GM21367 (cell line): ENCODE measurements around the gene IFT57.

Experiments
- ATAC-seq: cut with Tn5 transposase; IDR thresholded peaks from one replicate; pipeline ENCODE4 v1.9.1; 2021; ENCODE audit not compliant: unreplicated experiment

IFT57 gene

DNA sequence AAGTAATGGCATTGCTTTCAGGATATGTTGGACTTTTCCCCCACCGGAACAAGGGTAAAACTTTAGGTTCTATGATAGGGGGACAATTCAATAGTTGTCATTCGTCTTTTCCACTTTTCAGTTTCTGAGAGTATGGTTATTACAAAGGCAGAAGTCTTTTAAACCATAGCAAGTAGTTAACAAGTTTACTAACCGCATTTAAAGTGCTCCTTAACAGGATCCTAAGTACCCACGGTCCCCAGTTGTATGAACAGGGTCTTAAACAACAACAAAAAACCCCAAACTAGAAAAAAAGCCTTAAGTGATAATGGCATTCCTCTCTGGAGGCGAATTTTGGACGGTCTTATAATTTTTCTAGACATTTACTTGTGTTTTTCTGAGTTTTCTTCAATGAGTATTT is 831 bp downstream of the IFT57 start:
- ATAC-seq: no peak

DNA sequence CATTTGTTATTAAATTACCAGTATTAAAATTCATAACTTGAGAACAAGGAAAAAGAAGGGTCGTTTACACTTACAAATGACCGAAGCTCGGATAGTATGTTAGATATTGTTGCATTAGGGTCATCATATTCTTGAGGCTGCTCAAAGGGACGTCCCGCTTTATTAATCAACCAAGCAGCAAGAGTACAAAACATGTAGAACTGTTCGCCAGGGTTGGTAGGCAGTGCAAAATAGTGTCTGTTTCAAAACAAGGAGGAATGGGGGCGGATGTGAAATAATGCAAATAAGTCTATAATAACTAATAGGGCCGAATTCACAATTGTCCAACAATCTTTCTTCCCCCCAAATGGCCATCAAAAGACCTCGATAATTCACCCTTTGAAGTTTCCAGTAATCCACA is 2.9 kb downstream of the IFT57 start:
- no peak for ATAC-seq

DNA sequence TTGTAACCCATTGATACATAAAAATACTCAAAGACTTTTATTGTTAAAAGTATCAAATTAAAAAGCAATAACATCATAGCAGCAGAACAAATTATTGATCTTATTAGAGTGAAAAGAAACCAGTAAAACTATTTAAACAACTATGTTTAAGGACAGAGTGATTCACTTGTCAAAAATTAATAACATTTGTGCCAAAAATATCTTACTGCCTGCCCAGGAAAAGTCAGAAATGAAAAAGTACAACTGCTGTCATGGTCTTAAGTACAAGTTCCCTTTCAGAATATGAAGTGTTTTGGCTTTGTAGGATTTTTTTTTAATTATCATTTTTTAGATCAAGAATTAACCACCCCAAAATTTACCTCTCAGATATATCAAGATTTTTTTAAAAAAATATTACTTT is 3.4 kb downstream of the IFT57 start:
- ATAC-seq: no peak

DNA sequence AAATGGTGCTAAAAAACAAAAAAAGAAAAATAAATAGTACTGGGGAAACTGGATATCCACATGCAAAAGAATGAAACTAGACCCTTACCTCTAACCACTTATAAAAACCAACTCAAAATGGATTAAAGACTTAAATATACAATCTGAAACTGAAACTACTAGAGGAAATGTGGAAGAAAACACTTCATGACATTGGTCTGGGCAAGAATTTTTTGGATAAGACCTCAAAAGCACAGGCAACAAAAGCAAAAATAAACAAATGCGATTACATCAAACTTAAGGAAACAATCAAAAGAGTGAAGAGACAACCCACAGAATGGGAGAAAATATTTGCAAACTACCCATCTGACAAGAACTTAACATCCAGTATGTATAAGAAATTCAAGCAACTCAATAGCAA is 6.4 kb downstream of the IFT57 start:
- no peak for ATAC-seq

DNA sequence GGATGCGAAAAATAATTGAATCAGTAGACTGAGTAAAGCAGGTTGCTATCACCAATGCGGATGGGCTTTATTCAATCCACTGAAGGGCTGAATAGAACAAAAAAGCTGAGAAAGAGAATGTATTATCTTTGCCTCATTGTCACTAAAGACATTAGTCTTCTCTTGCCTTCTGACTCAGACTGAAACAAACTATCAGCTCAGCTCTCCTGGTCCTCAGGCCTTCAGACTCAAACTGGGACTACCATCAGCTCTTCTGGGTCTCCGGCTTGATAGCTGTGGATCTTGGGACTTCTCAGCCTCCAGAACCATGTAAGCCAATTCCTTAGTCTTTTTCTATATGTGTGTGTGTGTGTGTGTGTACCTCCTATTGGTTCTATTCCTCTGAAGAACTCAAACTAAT is 12.6 kb downstream of the IFT57 start:
- no peak for ATAC-seq

DNA sequence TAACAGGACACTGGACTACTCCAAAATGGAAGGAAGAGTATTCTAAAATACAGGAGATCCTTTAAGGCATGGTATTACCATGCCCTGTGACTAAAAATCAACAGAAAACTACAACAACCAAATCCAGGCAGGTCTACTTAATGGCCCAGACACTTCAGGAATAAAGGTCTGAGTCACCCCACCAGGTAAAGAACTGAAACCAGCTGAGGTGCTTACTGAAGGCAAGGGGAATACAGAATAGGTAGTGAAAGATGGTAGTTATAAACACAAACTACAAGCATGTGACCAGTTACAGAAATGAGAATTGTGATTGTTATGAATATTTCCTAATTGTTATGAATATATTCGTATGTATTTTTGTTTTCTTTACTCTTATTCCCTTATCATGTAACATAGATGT is 13.4 kb downstream of the IFT57 start:
- peak; percentile 94 for ATAC-seq

DNA sequence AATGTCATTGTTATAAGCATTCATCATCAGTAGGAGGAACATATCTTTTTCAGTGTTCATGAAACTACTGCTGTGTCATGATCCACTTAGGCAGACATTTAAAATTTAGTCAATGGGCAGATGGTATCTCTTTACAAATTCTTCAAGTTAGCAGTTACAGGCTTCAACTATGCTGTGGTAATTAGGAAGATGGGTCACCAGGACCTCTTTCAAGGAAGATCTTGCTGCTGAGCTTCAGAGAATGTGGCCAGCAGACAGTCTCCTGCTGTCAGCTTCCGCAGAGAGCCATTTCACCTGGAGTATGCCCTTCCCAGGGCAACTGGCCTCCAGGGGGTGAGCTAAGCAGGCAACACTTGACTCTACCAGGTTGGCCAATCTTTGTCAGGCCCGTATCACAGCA is 19.4 kb downstream of the IFT57 start:
- ATAC-seq: no peak

DNA sequence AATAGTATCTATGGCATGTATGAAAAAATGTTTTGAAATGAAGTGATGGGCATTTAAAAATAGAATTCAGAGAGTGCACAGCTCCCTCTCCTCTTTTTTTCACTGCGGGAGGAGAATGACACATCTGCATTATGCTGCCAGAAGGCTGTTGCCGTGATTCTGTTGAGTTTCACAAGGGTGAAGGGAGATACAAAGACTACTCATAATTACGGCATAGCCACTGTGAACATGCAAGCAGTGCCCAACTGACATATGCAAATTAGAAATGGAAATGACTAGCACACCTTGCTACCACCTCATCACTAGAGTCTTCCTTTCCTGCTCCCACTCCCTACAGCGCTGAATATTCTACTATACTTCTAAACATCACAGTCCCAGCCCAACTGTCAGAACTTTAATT is 20.1 kb downstream of the IFT57 start:
- ATAC-seq: peak; percentile 48

DNA sequence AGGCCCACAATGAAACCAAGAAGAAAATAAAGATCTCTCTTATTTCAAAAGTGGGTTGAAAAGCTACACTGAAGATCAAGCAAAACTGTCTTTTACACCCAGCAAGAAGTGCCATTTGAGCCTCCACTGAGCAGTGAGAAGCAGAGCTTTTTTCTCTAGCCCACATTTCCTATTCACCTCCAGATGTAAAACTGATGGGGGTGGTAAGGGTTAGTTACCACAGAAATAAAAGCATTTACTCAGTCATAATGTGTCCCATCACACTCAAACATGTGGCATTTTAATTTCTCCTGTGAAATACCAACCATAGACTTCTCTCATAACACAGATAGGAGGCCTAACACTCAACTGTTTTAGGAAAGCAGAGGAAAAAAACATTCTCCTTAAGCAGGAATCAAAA is 21.0 kb downstream of the IFT57 start:
- no peak for ATAC-seq

DNA sequence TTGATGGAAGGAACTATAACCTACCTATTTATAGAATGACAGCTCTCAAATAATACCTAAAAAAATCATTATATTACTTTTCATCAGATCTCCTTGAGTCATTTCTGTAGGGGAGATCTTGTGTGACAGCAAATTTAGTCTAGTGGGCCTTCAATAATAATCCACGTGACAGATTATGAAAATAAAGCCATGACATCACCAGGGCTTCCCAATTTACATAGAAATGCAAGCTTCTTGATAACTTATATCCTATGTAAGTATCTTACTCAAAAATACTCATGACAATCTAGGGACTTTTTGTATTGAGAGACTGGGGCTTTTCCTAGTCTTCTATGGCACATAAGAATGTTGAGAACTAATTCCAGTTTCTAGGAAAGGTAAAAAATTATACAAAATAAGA is 21.6 kb downstream of the IFT57 start:
- ATAC-seq: no peak

DNA sequence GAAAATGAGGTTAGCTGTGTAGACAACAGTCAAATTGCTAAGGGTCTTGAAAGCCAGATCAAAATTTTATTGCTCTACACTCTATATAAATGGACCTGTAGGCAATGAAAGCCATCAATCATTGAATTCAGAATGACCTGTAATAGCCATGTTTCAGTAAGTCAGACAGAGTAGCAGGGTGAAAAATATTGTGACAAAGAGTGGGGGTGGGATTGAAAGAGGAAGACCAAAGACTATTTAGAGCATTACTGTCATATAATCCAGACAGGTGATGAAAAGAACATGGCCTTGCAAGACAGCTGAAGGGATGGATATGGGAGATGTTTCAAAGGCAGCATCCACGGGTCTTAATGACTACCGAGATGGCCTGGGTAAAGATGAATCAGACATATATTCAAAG is 22.2 kb downstream of the IFT57 start:
- no peak for ATAC-seq

DNA sequence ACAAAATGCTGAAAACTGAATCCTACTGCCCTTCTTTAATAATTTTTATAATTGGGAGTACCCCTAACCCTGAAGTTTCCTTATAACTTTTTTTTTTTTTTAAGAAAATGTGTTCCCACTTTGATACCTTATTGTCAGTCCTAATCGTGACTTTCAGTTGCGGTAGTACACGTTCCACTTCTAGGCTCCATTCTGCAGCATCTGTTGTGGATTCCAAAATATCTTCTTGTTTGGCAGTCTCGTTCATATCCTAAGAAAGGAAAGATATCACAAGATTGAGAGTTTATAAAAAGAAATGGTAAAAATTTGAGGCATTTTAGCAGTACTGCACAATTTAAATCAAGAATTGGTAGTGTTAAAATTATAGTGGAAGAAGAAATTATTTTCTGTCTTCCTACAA is 30.8 kb downstream of the IFT57 start:
- ATAC-seq: no peak

DNA sequence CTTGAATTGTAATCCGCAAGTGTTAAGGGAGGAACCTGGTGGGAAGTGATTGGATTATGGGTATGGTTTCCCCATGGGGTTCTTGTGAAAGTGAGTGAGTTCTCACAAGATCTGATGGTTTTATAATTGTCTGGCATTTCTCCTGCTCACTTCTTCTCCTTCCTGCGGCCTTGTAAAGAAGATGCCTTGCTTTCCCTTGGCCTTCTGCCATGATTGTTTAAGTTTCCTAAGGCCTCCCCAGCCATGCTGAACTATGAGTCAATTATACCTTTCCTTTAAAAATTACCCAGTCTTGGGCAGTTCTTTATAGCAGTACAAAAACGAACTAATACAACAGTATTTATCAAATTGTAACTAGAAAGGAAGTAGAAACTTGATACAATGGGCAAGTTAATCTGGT is 31.9 kb downstream of the IFT57 start:
- no peak for ATAC-seq

DNA sequence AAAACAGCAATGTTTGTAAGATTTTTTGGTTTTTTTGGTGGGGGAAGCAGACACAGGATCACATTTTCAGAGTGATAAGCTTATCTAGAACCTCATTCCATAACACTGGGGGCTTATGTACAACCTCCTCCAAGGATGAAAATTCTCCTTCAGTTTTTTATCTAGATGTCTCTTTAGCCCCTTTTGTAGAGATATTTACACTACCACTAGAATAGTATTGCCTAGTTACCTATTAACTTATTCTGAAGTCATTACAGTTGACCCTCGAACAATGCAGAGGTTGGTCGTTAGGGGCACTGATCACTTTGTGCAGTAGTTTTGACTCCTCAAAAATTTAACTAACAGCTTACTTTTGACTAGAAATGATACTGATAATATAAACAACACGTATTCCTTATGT is 32.8 kb downstream of the IFT57 start:
- ATAC-seq: no peak

DNA sequence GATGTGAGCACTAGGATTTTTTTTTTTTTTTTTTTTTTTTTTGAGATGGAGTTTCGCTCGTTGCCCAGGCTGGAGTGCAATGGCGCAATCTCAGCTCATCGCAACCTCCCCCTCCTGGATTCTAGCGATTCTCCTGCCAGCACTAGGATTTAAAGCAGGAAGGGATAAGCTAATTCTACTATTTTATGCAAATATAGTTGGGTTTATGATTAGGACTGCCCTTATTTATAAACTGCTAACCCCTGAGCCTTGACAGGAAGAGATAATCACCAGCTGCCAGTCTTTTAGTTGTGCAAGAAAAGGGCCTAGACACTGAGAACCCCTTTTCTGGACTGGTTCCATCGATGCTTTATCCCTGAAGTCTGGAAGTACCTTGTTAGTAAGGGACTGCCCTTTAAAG is 36.7 kb downstream of the IFT57 start:
- no peak for ATAC-seq

DNA sequence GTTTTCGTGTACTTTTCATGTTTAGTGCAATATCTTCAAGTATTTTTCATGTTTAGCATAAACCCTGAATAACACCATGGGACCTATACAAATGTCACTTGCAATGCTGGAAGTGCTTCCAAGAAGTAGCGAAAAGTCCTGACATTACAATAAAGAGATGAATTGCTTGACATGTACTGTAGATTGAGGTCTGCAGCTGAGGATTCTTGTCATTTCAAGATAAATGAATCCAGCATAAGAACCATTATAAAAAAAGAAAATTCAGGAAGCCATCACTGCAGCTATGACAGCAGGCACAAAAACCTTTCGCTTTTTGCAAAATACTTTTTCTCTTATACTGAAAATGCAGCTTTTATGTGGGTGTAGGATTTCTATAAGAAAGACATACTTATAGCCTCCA is 37.4 kb downstream of the IFT57 start:
- no peak for ATAC-seq

DNA sequence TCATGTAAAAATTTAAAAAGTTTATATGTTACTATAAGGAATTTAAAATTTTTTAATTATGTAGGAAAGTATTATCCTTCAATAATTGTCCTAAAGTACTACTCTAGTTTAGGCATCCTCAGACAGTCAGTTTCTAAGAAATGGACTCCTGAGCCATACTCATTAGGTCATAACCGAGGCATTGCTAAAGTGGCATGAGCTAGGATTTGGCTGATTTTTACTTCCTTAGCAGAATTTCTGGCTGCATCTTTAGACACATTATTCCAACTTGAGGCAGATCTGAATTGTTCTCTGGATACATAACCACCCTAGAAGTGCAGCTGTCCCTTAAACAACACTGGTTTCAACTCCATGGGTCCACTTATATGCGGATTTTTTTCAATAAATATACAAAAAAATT is 38.3 kb downstream of the IFT57 start:
- ATAC-seq: no peak

DNA sequence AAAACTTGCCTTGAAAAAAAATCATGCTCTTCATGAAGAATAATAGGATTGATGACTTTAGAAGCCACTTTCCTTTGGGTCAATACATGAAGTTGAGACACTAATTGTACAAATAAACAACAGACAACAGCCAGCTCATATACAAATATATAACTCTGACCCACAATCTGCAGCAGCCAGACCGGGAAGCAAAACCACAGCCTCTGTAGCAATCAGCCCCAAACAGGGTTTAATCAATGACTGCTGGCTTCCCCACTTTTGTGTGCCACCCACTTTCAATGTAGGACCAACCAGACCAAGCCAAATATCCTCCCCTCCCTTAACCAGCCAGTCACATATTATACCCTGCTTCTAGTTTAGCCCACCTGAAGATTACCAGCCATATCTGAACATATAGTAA is 39.0 kb downstream of the IFT57 start:
- no peak for ATAC-seq

DNA sequence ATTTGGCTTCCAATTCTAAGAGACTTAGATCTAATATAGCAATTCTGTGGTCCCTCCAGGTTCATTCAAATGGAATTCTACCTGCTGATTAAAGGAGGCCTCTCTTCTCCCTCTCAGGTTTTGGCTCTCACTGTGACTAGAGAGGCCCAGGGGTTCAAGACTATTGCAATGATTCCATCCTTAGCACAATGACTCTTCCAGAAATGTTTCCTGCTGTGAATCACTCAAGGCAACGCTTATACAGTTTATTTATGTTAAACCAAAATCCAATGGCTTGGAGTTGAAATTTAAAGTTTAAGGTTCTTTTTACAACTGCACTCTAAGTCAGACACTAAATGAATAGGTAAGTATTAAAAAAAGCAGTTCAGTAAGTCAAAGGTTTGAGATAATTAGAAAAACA is 39.9 kb downstream of the IFT57 start:
- no peak for ATAC-seq

DNA sequence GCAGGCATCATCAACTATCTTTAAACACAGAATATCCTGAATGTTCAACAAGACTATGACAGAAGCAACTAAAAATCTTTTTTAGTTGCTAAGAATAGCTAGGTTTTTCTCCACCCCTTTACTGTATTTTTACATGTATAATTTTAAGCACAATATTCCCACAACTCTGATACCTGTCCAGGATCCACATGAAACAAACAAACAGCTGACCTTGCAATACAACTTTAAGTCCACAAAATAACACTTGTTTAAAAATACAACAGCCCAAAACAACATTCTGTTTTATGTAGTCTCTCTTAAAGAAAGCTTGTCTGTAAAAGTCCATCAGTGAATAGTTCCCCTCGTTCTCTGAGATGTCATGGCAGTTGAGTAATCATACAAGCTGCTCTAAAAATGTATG is 41.1 kb downstream of the IFT57 start:
- no peak for ATAC-seq

DNA sequence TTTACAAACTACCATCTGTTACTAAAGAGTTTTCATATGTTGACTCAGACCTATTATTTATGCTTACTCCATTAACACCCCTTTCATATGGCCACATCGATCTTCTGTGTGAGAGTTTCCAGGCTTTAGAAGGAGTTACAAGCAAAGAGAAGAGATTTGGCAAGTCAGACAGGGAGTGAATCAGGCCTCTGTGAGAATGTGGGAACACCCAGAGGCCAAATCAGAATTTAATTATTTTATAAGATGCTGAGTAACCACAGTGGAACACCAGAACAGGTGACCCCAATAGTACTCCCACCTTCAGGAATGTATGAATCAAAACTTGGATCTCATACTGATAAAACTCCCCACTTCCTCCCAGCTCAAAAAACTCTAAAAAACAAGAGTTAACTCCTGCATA is 42.0 kb downstream of the IFT57 start:
- no peak for ATAC-seq

DNA sequence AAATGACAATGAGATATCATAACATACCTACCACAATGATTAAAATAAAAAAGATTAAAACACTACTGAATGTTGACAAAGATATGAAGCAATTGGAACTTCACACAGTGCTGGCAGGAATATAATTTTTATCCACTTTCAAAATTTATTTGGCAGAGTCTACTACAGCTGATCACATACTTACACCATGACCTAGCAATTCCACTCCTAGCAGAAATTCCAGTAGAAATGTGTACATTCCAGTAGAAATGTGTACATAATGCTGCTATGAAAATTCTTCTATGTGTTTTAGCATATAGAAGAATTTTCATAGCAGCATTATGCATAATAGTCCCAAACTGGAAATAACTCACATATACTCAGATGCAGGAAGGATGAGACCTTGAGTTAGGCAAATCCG is 43.5 kb downstream of the IFT57 start:
- no peak for ATAC-seq

DNA sequence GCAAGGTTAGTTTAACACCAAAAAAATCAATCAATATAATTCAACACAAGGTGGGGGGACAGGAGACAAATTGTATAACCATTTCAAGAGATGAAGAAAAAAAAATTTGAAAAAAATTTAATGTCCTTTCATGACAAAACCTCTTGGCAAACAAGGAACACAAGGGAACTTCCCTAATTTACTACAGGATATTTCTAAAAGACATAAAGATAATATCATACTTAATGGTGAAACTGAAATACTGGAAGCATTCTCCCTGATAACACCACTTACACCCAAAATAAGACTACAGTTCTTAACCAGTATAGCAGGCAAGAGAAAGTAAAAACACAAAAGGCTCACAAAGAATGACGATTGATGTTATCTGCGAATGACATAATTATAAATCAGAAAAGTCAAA is 44.7 kb downstream of the IFT57 start:
- no peak for ATAC-seq

DNA sequence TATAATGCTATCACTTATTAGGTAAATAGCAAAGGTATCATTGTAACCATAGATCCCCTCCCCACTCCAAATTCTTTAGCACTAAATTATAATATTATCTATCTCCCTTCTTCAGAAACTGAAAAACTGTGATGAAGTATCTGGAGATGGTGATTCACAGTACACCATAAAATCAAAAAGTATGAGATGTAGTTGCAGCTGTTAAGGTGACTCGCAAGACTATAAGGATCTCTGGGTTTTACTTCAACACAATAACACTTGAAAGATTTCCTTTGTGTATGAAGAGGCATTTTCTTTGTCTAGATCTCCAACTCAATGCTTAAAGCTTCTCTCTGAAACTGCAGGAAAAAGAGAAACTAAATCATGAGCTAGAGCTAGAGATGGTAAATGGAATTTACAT is 46.9 kb downstream of the IFT57 start:
- ATAC-seq: no peak
